Kidney (tissue), 14 donors: ENCODE data around the gene MUC6. TPM values are rescaled to one million over a fixed set of nuclear protein-coding genes. Genes with fewer than 3 reads are reported as not detected.
"Not testable (repeated sequence)": the region's sequence is repeated elsewhere in the genome, so short reads cannot be mapped to it uniquely, and the experiment has no call there.

Experiments
- DNase-seq, 5 donors: peaks; one replicate each; pipeline ENCODE4 v3.0.0-alpha.2; 2013 to 2020
- FAIRE-seq: peaks from 2 replicates; lab custom pipeline; 2012; peaks lifted over from hg19 to GRCh38; lab: Jason Lieb, UNC
- H3K27ac ChIP-seq, 2 donors: one replicate each; pipeline ENCODE4 v1.7.0; 2013; ENCODE audit warnings: low read depth in 2 of 2, low read length in 2 of 2, inconsistent platforms in 1 of 2
- H3K27me3 ChIP-seq: one replicate; pipeline ENCODE4 v1.7.1; 2013; ENCODE audit warnings: low read length, inconsistent platforms; ENCODE audit not compliant: control insufficient read depth, insufficient read depth
- H3K36me3 ChIP-seq, 3 donors: one replicate each; pipeline versions ENCODE4 v1.7.0 to v1.7.1; 2013; ENCODE audit warnings: low read length in 3 of 3, control low read depth in 1 of 3, inconsistent platforms in 1 of 3; ENCODE audit not compliant: insufficient read depth in 3 of 3, control insufficient read depth in 2 of 3
- H3K4me1 ChIP-seq, 3 donors: one replicate each; pipeline versions ENCODE4 v1.7.0 to v1.7.1; 2013; ENCODE audit warnings: low read length in 3 of 3, inconsistent platforms in 1 of 3, low read depth in 1 of 3; ENCODE audit not compliant: control insufficient read depth in 2 of 3, insufficient read depth in 2 of 3
- H3K4me3 ChIP-seq, 3 donors: one replicate each; pipeline versions ENCODE4 v1.7.0 to v1.8.1; 2013; ENCODE audit warnings: low read length in 3 of 3, control low read depth in 1 of 3, inconsistent platforms in 1 of 3
- H3K9ac ChIP-seq, 3 donors: one replicate each; pipeline versions ENCODE4 v1.7.0 to v1.7.1; 2013; ENCODE audit warnings: low read length in 3 of 3, control low read depth in 1 of 3, inconsistent platforms in 1 of 3
- H3K9me3 ChIP-seq, 3 donors: one replicate each; pipeline versions ENCODE4 v1.7.0 to v1.7.1; 2013; ENCODE audit warnings: low read length in 3 of 3, control low read depth in 1 of 3, inconsistent platforms in 1 of 3; ENCODE audit not compliant: control insufficient read depth in 2 of 3, insufficient read depth in 1 of 3
- CTCF ChIP-seq: IDR thresholded peaks from 3 replicates; pipeline ENCODE4 v1.5.1; 2012; ENCODE audit warnings: mild to moderate bottlenecking, moderate library complexity, borderline replicate concordance; ENCODE audit not compliant: insufficient read depth; ENCODE audit errors: extremely low read depth
- intact Hi-C: fragments of 100-400 bp; cut with DNase I; formaldehyde crosslinking; loops from one replicate; pipeline ENCODE4 v1.11.1; 2022
- polyA plus RNA-seq: library from polyadenylated mRNA; stranded (reverse); fragments of 350-450 nt; fragmentation: Illumina TruSeq; extraction: RNeasy Lipid Tissue Mini Kit (QIAGEN cat#74804); gene quantifications from one replicate; pipeline ENCODE4 v1.2.3, GENCODE V29; 2014; ENCODE audit warnings: low read depth, low replicate concordance; ENCODE audit not compliant: insufficient read depth
- total RNA-seq: library from RNA; stranded (reverse); fragmentation: NEBNext Ultra II Directional; extraction: Animal tissue kit (Norgen Biotek cat#: 25700); gene quantifications from one replicate; pipeline ENCODE4 v1.2.1, GENCODE V29; 2021
- donor health status: control.
- donor health status: control.
- donor health status: control.
- donor health status: control.
- donor health status: control.
- donor health status: DM: yes; HTN: yes; CAD: no.
- donor health status: Normal renal cell carcinoma (clear cell type).

Gene MUC6
- total and polyA plus RNA-seq, 2 donors from 2014 or later = 1.1 to 3.0 TPM

GRCh38 chr11:976431-977160 lies 59.9 kb downstream of the MUC6 start:
- Histone ChIP-seq H3K27me3 (no peaks in the 10 kb centered on the region), H3K27ac (no peak overlapping the region), H3K36me3 (peaks cover 0 to 49% (median 33%) of the 10 kb centered on the region in 3 donors), H3K9ac (no peak overlapping the region), H3K9me3 (no peaks in the 10 kb centered on the region), H3K4me3 (no peak overlapping the region), H3K4me1 (peaks cover 0 to 16% (median 0%) of the 10 kb centered on the region in 3 donors)
- DNase-seq (no peak), FAIRE-seq (no peak)
- no peak for TF ChIP-seq CTCF
- intact Hi-C loops = no loop called here

- no peak overlapping the region for H3K27ac ChIP-seq
- no peaks in the 10 kb centered on the region for H3K27me3 ChIP-seq
- peak in 4 of 5 donors; percentile 32 to 73 (median 54) for DNase-seq
- intact Hi-C loops = no loop called here
- no peaks in the 10 kb centered on the region for H3K9me3 ChIP-seq
- H3K36me3 ChIP-seq = peaks cover 0 to 45% (median 26%) of the 10 kb centered on the region in 3 donors
- FAIRE-seq = no peak
- TF ChIP-seq CTCF = no peak
- H3K9ac ChIP-seq = no peak overlapping the region
- no peak overlapping the region for H3K4me3 ChIP-seq
- H3K4me1 ChIP-seq = peaks cover 0 to 16% (median 0%) of the 10 kb centered on the region in 3 donors
These were observed 60.7 kb downstream of the MUC6 start for GRCh38 chr11:975827-976226.

- FAIRE-seq, H3K9me3 ChIP-seq, H3K27me3 ChIP-seq, H3K27ac ChIP-seq, intact Hi-C loops, H3K4me3 ChIP-seq, H3K9ac ChIP-seq: not testable (repeated sequence)
- DNase-seq = peak in 1 of 5 donors; percentile 71
- Histone ChIP-seq H3K36me3 (peaks cover 0 to 50% (median 28%) of the 10 kb centered on the region in 3 donors), H3K4me1 (peaks cover 0 to 14% (median 0%) of the 10 kb centered on the region in 3 donors)
These were observed 61.1 kb downstream of the MUC6 start for GRCh38 chr11:975376-975775.

- FAIRE-seq = no peak
These were observed 63.3 kb downstream of the MUC6 start for GRCh38 chr11:973237-973636.

More at GRCh38 chr11:973237-973636, 63.3 kb downstream of the MUC6 start:
- no peak for TF ChIP-seq CTCF
- Histone ChIP-seq H3K36me3 (peaks cover 0 to 47% (median 29%) of the 10 kb centered on the region in 3 donors), H3K27ac (no peak overlapping the region), H3K4me3 (no peak overlapping the region), H3K27me3 (no peaks in the 10 kb centered on the region), H3K9me3 (no peaks in the 10 kb centered on the region), H3K4me1 (peaks cover 0 to 8% (median 0%) of the 10 kb centered on the region in 3 donors), H3K9ac (no peak overlapping the region)
- DNase-seq = no peak
- intact Hi-C loops = no loop called here
